Measurements from ENCODE around the gene DNAJC16. TPM values are rescaled to one million over a fixed set of nuclear protein-coding genes. Genes with fewer than 3 reads are reported as not detected.

Gene DNAJC16
- total and polyA plus RNA-seq, 2 of the 13 experiments (the other 11 are each of a cell fraction or from before 2014, with no cell fraction given): 11.4 to 15.4 TPM

- no peak for TF ChIP-seq ZBTB26 (CRISPR knock-in tag; IDR thresholded peaks at IDR 0.05; ENCODE audit: borderline replicate concordance)
- 0 out of 2 replicates have a peak, but pooled peaks have one; percentile 37 for TF ChIP-seq ZMAT3 (CRISPR knock-in tag; conservative IDR thresholded peaks at IDR 0.05)
- TF ChIP-seq ZNF337 (CRISPR knock-in tag; IDR thresholded peaks at IDR 0.05; ENCODE audit: borderline replicate concordance, low read depth): no peak
- TF ChIP-seq LCORL (IDR thresholded peaks at IDR 0.05): no peak
- TF ChIP-seq LCORL (CRISPR knock-in tag; IDR thresholded peaks at IDR 0.05): no peak
- TF ChIP-seq REPIN1 (CRISPR knock-in tag; IDR thresholded peaks at IDR 0.05; ENCODE audit: borderline replicate concordance, low read depth): no peak; the same call in 1 of the 2 replicates
- TF ChIP-seq IRF1 (CRISPR knock-in tag; IDR thresholded peaks at IDR 0.05; ENCODE audit: low read depth): no peak
- no peak for TF ChIP-seq ZNF569 (CRISPR knock-in tag; IDR thresholded peaks at IDR 0.05; ENCODE audit: borderline replicate concordance)
- 0 out of 2 replicates have a peak, but pooled peaks have one; percentile 23 for TF ChIP-seq RFX3 (CRISPR knock-in tag; IDR thresholded peaks at IDR 0.05)
- no peak for TF ChIP-seq ZBTB40 (IDR thresholded peaks at IDR 0.05)
- TF ChIP-seq ZBTB40 (CRISPR knock-in tag; IDR thresholded peaks at IDR 0.05): no peak
- TF ChIP-seq ZMYM4 (CRISPR knock-in tag; IDR thresholded peaks at IDR 0.05): no peak
- no peak for TF ChIP-seq PRMT3 (CRISPR knock-in tag; IDR thresholded peaks at IDR 0.05; ENCODE audit: borderline replicate concordance, low read depth)
- no peak for TF ChIP-seq ZZZ3 (CRISPR knock-in tag; IDR thresholded peaks at IDR 0.05; ENCODE audit: borderline replicate concordance)
- peak; percentile 36; the same call in 1 of the 2 replicates for TF ChIP-seq GATA4 (IDR thresholded peaks at IDR 0.05; ENCODE audit: borderline replicate concordance, low read depth)
- peak; percentile 26; the same call in 1 of the 2 replicates for TF ChIP-seq ZNF775 (CRISPR knock-in tag; IDR thresholded peaks at IDR 0.05; ENCODE audit: borderline replicate concordance)
- TF ChIP-seq JUND (CRISPR knock-in tag; IDR thresholded peaks at IDR 0.05): no peak
- no peak for TF ChIP-seq BORCS8-MEF2B (CRISPR knock-in tag; IDR thresholded peaks at IDR 0.05)
Measured at GRCh38 chr1:15618655-15619525, 92.2 kb downstream of the DNAJC16 start (continued).

Data from HepG2 (cell line).